Measurements from ENCODE around the gene OR56B4. TPM values are rescaled to one million over a fixed set of nuclear protein-coding genes. Genes with fewer than 3 reads are reported as not detected.
"Not testable (repeated sequence)": the region's sequence is repeated elsewhere in the genome, so short reads cannot be mapped to it uniquely, and the experiment has no call there.

The OR56B4 gene
- total RNA-seq, 2 experiments from 2014 or later = not detected

GRCh38 chr11:6142936-6143335 lies 35.5 kb downstream of the OR56B4 start:
- Histone ChIP-seq H3K4me2 (ENCODE audit: low read length) (no peak overlapping the region), H3K9me2 (ENCODE audit: insufficient read depth, low read length) (no peaks in the 10 kb centered on the region), H4K20me1 (ENCODE audit: insufficient read depth, low read length) (no peaks in the 10 kb centered on the region), H3K4me3 (ENCODE audit: low read depth, low read length, poor library complexity, severe bottlenecking) (no peak overlapping the region), H3K36me3 (ENCODE audit: insufficient read depth, low read length) (no peaks in the 10 kb centered on the region), H3K79me2 (ENCODE audit: insufficient read depth, low read depth, low read length) (no peaks in the 10 kb centered on the region), H3K4me1 (ENCODE audit: insufficient read depth, low read length, poor library complexity, severe bottlenecking) (no peaks in the 10 kb centered on the region), H3K9me3 (ENCODE audit: low read length) (no peaks in the 10 kb centered on the region), H2AFZ (ENCODE audit: low read length) (no peak overlapping the region), H3K27ac (ENCODE audit: low read depth, low read length, poor library complexity, severe bottlenecking) (no peak overlapping the region)
- DNase-seq (ENCODE audit: low spot score) = no peak
- ChIA-PET CTCF (ENCODE audit: unreplicated experiment) (no interaction called here), POLR2A (no interaction called here)
- intact Hi-C loops (cut with micrococcal nuclease; ENCODE audit: unreplicated experiment) = no loop called here
- TF ChIP-seq, protein P1, sequence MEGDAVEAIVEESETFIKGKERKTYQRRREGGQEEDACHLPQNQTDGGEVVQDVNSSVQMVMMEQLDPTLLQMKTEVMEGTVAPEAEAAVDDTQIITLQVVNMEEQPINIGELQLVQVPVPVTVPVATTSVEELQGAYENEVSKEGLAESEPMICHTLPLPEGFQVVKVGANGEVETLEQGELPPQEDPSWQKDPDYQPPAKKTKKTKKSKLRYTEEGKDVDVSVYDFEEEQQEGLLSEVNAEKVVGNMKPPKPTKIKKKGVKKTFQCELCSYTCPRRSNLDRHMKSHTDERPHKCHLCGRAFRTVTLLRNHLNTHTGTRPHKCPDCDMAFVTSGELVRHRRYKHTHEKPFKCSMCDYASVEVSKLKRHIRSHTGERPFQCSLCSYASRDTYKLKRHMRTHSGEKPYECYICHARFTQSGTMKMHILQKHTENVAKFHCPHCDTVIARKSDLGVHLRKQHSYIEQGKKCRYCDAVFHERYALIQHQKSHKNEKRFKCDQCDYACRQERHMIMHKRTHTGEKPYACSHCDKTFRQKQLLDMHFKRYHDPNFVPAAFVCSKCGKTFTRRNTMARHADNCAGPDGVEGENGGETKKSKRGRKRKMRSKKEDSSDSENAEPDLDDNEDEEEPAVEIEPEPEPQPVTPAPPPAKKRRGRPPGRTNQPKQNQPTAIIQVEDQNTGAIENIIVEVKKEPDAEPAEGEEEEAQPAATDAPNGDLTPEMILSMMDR (conservative IDR thresholded peaks at IDR 0.05; ENCODE audit: low read length) = no peak
- TF ChIP-seq EZH2phosphoT487 (IDR thresholded peaks at IDR 0.05; ENCODE audit: borderline replicate concordance, low read depth, low read length) = no peak
- BruUV-seq (replicated peaks) = no TSS peak

DNA sequence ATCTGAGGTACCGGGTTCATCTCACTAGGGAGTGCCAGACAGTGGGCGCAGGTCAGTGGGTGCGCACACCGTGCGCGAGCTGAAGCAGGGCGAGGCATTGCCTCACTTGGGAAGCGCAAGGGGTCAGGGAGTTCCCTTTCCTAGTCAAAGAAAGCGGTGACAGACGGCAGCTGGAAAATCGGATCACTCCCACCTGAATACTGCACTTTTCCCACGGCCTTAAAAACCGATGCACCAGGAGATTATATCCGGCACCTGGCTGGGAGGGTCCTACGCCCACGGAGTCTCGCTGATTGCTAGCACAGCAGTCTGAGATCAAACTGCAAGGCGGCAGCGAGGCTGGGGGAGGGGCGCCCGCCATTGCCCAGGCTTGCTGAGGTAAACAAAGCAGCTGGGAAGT lies 36.3 kb downstream of the OR56B4 start:
- POLR2A ChIA-PET; BruUV-seq (replicated peaks); H4K20me1 ChIP-seq (ENCODE audit: insufficient read depth, low read length); intact Hi-C loops (cut with micrococcal nuclease; ENCODE audit: unreplicated experiment); DNase-seq (ENCODE audit: low spot score); H3K9me3 ChIP-seq (ENCODE audit: low read length); CTCF ChIA-PET (ENCODE audit: unreplicated experiment); H2AFZ ChIP-seq (ENCODE audit: low read length); H3K9me2 ChIP-seq (ENCODE audit: insufficient read depth, low read length); H3K36me3 ChIP-seq (ENCODE audit: insufficient read depth, low read length); H3K79me2 ChIP-seq (ENCODE audit: insufficient read depth, low read depth, low read length); H3K27ac ChIP-seq (ENCODE audit: low read depth, low read length, poor library complexity, severe bottlenecking); H3K4me2 ChIP-seq (ENCODE audit: low read length); H3K4me3 ChIP-seq (ENCODE audit: low read depth, low read length, poor library complexity, severe bottlenecking); H3K4me1 ChIP-seq (ENCODE audit: insufficient read depth, low read length, poor library complexity, severe bottlenecking): not testable (repeated sequence)

DNA sequence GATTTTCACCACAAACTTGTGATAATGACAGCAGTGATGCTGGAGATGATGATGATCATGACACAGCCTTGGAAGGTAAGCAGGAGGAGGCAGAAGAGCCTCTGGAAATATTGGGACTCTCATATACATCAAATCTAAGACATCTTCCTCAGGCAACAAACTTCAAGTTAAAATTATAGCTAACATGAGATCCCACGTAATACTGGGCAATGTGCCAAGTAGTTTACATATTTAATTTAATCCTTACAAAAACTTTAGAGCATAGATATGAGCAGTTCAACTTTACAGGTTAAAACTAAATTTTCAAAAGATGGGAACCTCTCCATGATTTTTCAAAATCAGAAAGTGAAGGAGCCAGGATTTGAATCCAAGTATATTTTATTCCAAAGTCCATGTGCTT lies 43.6 kb downstream of the OR56B4 start:
- no peaks in the 10 kb centered on the region for H4K20me1 ChIP-seq (ENCODE audit: insufficient read depth, low read length)
- no peaks in the 10 kb centered on the region for H3K36me3 ChIP-seq (ENCODE audit: insufficient read depth, low read length)
- H2AFZ ChIP-seq (ENCODE audit: low read length) = no peak overlapping the region
- ChIA-PET CTCF (ENCODE audit: unreplicated experiment) (no interaction called here), POLR2A (interaction anchor here (0.7 to 1.0 kb wide), 2 partner anchors 16 to 33 kb away, joined by 3 read pairs; no protein-coding TSS in a partner anchor)
- H3K9me3 ChIP-seq (ENCODE audit: low read length) = no peaks in the 10 kb centered on the region
- intact Hi-C loops (cut with micrococcal nuclease; ENCODE audit: unreplicated experiment) = no loop called here
- H3K79me2 ChIP-seq (ENCODE audit: insufficient read depth, low read depth, low read length) = no peaks in the 10 kb centered on the region
- H3K27ac ChIP-seq (ENCODE audit: low read depth, low read length, poor library complexity, severe bottlenecking) = no peak overlapping the region
- no TSS peak for BruUV-seq (replicated peaks)
- H3K4me3 ChIP-seq (ENCODE audit: low read depth, low read length, poor library complexity, severe bottlenecking) = no peak overlapping the region
- H3K9me2 ChIP-seq (ENCODE audit: insufficient read depth, low read length) = no peaks in the 10 kb centered on the region
- H3K4me1 ChIP-seq (ENCODE audit: insufficient read depth, low read length, poor library complexity, severe bottlenecking) = no peaks in the 10 kb centered on the region
- H3K4me2 ChIP-seq (ENCODE audit: low read length) = no peak overlapping the region
- TF ChIP-seq EZH2phosphoT487 (IDR thresholded peaks at IDR 0.05; ENCODE audit: borderline replicate concordance, low read depth, low read length) = no peak
- TF ChIP-seq, protein P1 (conservative IDR thresholded peaks at IDR 0.05; ENCODE audit: low read length) = no peak
- DNase-seq (ENCODE audit: low spot score) = no peak

All from OCI-LY7 (cell line).